GM21367 (cell line): ENCODE measurements around the gene ZDHHC3.

Experiments used
- ATAC-seq: cut with Tn5 transposase; IDR thresholded peaks from one replicate; pipeline ENCODE4 v1.9.1; 2021; ENCODE audit not compliant: unreplicated experiment

The ZDHHC3 gene

GRCh38 chr3:44976002-44976815 is at the start of gene ZDHHC3, which contains the start of gene EXOSC7:
Gene ZDHHC3, minus strand, starts transcription at chr3:44976174. Its CDS starts 16,738 bp downstream, at chr3:44959436.
Gene EXOSC7, plus strand, starts transcription at chr3:44976244. Its CDS starts 34 bp downstream, at chr3:44976278.
- ATAC-seq, result peak; percentile 52

GRCh38 chr3:45024542-45025255 is 48.7 kb upstream of the ZDHHC3 start:
- no peak for ATAC-seq

- no peak for ATAC-seq
Measured at GRCh38 chr3:45023675-45024074, 47.7 kb upstream of the ZDHHC3 start.

GRCh38 chr3:45021524-45022297 is 45.7 kb upstream of the ZDHHC3 start:
- no peak for ATAC-seq

- no peak for ATAC-seq
Measured at GRCh38 chr3:45020534-45020933, 44.6 kb upstream of the ZDHHC3 start.

- no peak for ATAC-seq
Measured at GRCh38 chr3:45017821-45018220, 41.8 kb upstream of the ZDHHC3 start.

- no peak for ATAC-seq
Measured at GRCh38 chr3:45016916-45017315, 40.9 kb upstream of the ZDHHC3 start.

GRCh38 chr3:45012577-45012976 is 36.6 kb upstream of the ZDHHC3 start:
- ATAC-seq, result no peak

GRCh38 chr3:45011756-45012508 is 36.0 kb upstream of the ZDHHC3 start:
- peak; percentile 49 for ATAC-seq

- no peak for ATAC-seq
Measured at GRCh38 chr3:45010811-45011333, 34.9 kb upstream of the ZDHHC3 start.

GRCh38 chr3:45009868-45010267 is 33.9 kb upstream of the ZDHHC3 start:
- no peak for ATAC-seq

GRCh38 chr3:45008117-45008516 is 32.1 kb upstream of the ZDHHC3 start:
- no peak for ATAC-seq

- ATAC-seq, result no peak
Measured at GRCh38 chr3:45007091-45007490, 31.1 kb upstream of the ZDHHC3 start.

- ATAC-seq, result no peak
Measured at GRCh38 chr3:45003859-45004258, 27.9 kb upstream of the ZDHHC3 start.

- ATAC-seq, result no peak
Measured at GRCh38 chr3:45003406-45003805, 27.4 kb upstream of the ZDHHC3 start.

GRCh38 chr3:45002720-45003119 is 26.7 kb upstream of the ZDHHC3 start:
- no peak for ATAC-seq

- ATAC-seq, result no peak
Measured at GRCh38 chr3:45002139-45002660, 26.2 kb upstream of the ZDHHC3 start.

GRCh38 chr3:45001738-45002137 is 25.8 kb upstream of the ZDHHC3 start:
- no peak for ATAC-seq

- ATAC-seq, result no peak
Measured at GRCh38 chr3:45000823-45001222, 24.8 kb upstream of the ZDHHC3 start.

GRCh38 chr3:44999782-45000181 is 23.8 kb upstream of the ZDHHC3 start:
- ATAC-seq, result no peak
